Renal cortex interstitium (tissue), 11 donors: ENCODE data around the gene WNT6. TPM values are rescaled to one million over a fixed set of nuclear protein-coding genes. Genes with fewer than 3 reads are reported as not detected.

Source experiments
- DNase-seq, 11 donors: peaks; one replicate each; pipeline ENCODE4 v3.0.0-alpha.2; 2013; ENCODE audit warnings: low read depth in 9 of 11, low spot score in 4 of 11; ENCODE audit errors: extremely low read depth in 1 of 11
- polyA plus RNA-seq, 3 donors: library from polyadenylated mRNA; unstranded; fragments of 120-200 nt; gene quantifications; one replicate each; pipeline ENCODE4 v1.2.1, GENCODE V29; 2013; ENCODE audit not compliant: insufficient read length in 3 of 3

The WNT6 gene
- polyA plus RNA-seq, 3 donors = 0.11 to 0.50 (median 0.39) TPM

- no peak for DNase-seq
Observed at GRCh38 chr2:218883491-218884490, 24.2 kb downstream of the WNT6 start.

DNA sequence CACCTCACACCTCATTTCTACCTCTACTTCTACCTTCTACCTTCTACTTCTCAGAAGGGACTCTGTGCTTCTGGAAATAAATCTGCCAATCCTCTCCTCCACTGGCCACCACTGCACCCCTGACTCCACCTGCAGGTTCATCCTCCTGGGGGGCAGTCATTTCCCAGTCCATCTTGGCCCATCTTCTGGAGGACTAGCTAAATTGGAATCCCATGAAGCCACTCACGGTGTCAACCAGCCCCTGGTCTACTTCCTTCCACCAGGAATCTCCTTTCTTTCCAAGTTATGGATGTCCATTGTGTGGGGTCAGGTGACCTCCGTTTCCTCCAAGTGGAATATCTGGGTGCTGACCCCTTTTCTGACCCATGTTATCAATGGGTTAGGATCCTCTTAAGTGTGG is 24.9 kb downstream of the WNT6 start:
- no peak for DNase-seq

DNA sequence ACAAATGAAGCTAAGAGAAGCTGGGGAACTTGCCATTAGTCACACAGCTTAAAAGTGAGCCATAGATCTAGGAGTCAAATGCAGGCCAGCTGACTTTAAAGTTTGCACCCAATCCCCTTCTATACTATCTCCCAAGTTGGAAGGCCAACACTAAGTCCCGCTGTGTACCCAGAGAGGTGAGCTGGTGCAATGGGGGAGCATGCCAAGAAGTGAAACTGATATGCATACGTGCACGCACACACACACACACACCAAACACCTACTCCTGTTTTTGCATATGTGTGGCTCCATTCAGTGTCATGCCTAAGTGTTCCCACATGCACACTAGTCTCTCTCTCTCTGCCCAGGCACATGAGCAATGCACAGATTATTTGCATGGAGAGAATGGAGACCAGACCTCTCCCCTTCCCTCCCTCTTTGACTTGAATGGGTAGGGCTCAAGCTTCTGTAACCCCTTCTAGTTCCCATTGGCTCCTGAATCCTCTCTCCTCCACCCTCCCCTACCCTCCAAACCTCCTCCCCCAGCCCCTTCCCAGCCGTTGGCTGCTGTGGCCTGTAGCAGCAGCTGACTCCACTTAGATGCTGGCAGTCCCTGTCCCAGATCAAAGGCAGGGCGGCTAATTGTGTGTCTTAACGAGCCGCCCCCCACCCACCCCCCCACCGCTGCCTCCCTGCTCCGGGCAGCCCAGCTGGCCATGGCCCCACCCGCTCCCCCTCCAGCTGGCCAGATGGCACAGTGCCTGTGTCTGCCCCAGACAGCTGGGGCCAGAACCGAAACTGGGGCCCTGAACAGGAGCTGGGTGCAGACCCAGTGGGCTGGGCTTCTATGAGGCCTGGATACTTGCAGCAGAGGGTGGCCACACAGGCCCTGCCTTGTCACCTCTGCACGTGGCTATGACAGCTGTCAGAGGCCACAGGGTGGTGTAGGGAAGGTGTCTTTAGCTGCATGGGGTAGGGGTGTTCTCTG is 26.7 kb downstream of the WNT6 start:
- no peak for DNase-seq

DNA sequence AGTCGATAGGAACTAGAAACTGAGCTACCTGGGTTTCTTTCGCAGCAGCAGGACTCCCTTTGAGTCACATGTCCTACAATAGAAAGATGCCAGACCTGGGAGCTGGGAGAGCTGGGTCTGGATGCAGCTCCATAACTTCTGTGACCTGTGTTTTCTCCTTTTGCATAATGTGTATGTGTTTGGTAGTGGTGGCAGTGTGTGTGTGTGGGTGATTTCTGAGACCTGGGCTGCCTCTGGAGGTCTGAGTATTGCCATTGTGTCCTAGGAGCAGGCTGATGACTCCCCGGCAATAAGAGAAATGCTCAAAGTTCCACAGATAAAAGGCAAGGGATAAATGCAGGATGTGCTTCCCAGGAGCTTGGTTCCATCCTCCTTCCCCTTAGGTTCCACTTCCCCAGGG is 27.5 kb downstream of the WNT6 start:
- no peak for DNase-seq

DNA sequence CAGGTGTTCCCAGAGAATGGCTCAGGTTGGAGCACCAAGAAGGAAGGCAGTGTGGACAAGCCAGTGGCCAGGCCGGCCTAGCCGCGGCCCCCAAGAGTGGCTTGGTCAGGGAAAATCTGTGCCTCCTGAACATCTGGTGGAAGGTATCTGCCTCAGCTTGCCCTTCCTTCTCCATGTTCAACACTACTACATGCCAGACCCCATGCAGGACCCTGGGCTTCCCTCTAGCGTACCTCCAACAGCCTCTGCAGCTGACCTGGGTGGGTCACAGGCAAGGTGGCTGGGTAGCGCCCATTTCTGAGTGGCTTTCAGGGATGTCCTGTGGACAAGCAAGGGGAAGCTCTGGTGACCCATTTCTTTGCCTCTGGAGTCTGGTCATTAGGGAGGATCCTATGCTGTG is 28.7 kb downstream of the WNT6 start:
- no peak for DNase-seq

- no peak for DNase-seq
Observed at GRCh38 chr2:218889937-218890336, 30.3 kb downstream of the WNT6 start.

- DNase-seq = no peak
Observed at GRCh38 chr2:218890369-218890768, 30.8 kb downstream of the WNT6 start.

DNA sequence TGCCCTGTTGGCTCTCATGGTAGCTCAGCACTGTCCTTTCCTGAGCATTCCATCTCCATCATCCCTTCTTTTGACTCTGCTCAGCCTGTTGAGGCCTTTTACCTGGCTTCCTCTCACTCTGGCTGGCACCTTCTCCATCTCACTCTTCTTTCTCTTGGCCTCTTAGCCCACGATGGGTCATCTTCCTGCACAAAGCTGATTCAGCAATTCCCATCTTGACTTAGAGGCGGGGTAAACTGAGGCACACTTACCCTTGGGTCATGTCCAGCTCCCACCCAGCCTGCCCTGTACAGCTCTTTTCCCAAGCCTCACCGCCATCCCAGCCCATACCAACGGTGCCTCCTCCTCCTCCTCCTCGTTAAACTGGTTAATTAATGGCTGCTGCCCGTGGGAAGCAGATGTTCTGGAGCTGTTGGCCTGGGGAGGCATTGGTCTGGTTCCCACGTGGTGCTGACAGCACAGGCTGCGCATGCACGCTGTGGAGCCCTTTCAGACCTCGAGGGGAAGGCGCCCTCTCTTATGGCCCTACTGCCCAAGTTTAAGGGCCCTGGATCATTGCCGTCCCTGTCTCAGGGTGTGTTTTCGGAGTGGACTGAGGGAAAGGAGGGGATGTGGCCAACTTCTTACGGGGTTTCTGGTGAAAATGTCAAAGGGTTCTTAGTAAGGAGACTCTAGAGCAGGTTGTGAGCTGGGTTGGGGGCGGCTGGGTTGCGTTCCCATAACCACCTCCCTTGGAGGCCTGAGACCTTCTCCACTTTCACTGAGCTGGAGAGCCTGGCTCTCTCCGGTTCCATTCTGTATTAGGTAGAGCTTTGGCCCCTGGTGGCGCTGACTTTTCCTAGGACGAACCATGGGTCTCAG is 31.9 kb downstream of the WNT6 start:
- DNase-seq = no peak

- DNase-seq = peak in 3 of 11 donors; percentile 52 to 65 (median 59)
Observed at GRCh38 chr2:218892693-218893348, 33.2 kb downstream of the WNT6 start.

DNA sequence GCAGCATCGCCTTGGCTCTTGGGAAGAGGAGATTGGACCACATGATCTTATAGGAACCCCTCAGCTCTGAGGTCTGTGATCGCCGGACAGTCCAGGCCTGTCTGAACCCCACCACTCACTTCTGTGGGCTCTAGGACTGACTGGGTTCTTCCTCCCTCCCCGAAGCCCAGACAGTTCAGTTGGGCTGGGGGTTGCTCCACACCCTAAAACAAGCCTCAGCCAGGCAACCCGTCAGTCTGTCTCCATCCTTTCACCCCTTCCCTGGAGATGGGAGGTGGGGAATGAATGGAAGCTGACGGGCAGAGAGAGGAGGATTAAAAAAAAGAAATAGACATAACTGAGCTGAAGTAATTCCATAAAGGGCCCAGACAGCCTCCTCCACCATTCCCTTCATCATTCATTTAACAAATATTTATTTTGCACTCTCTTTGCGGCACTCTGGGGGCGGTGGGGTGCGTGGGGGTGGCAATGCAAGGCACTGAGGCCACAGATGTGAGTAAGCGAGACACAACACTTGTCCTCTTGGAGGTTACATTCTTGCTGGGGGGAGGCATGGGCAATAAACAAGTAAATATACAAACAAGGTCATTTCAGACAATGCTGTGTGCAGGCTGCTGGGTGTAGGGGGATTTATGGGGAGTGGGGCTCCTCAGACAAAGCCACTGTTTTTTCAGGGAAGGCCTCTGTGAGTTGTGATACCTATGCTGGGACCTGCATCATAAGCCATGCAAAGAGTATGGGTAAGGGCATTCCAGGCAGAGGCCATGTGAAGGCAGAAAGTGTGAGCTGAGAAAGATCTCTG is 33.9 kb downstream of the WNT6 start:
- no peak for DNase-seq

DNA sequence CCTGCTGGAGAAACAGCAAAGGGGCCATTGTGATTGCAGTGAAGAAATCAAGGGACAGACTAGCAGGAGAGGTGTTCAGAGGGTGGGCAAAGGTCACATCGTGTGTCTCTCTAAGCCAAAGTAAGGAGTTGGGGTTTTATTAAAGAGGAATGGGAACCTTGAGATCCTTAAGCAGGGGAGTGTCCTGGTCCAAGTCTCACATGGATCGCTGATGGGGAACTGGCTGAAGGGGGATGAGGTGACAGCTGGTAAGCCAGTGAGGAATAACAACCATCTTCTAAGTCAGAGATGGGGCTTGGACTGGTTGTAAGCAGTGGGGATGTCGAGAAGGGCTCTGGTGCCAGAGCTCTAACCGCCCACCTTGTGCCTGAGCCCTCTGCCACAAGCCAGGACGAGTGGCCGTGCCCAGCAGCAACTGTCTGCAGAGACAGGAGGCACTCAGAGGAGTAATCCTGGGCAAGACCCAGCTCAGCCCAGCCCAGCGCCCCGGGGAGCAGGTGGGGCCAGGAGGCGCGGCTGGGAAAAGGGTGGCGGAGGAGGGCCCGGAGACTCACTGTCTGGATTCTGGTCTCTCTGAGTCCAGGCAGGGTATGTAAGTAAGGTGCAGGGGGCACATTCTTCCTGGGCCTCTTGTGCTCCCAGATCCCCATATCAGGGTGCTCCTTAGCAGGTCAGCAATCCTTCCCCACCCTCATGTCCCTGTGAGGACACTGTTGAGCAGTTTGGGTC is 34.7 kb downstream of the WNT6 start:
- DNase-seq = no peak

DNA sequence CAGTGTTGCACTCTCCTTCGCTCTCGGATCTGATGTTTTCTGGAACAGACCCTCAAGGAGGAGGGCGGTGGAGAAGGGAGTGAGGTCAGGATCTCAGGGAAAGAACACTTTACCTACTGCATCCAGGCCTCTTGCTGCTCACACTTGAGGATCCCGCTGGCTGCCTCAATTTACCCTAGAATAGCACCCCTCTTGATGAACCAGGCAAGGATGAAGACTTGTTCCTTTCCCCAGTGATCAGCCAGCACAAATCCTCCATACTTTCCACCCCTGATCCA is 35.2 kb downstream of the WNT6 start:
- no peak for DNase-seq

DNA sequence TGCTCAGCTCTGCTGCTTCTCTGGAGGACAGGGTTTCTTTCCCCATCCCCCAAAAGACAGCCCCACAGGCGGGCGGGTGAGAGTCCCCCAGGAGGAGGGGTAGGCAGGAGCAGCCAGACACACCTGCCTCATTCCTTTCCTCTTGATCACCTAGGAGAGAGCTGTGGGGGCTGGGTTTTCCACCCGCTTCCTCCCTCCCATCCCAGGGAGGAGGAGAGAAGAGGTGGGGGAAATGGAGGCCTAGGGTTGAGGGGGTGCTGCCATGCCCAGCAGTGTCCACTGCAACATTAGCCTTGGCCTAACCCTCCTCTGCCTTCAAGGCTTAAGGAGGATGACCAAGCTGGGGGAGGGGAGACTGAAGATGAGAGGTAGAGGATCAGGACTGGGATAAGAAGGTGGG is 35.7 kb downstream of the WNT6 start:
- no peak for DNase-seq

DNA sequence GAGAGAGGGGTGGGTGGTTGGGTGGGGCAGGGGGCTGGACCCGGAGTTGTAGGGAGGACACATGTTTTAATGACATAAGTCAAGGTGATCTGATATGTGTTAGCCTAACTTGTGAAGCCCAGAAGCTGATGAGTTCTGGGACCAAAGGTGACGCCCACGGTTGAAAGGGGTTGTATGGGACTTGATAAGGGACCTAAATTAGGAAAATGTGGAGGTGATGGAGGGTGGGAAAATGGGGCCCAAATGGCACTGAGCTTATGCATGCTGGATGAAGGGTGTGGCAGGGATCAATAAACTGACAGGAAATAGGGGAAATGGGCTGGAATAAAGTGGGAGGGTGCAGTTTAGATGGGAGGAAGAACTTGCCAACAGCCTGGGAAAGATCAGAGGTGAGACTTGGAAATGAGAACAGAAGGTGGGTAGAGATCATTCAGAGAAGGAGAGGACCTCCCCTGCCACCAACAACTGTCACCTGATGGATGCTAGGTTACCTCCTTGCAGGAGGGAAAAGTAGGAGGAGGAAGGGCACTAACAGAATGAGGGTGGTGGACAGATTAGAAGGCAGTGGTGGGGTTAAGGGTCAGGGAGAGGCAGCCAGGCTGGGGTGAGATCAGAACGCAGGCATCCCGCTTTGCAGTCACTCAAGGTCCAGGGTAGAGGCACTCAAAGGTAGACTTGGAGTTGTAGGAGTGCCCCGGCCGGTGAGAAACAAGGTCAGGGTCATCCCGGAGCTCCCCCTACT is 36.3 kb downstream of the WNT6 start:
- DNase-seq = no peak

- no peak for DNase-seq
Observed at GRCh38 chr2:218896501-218897393, 37.1 kb downstream of the WNT6 start.
